ENCODE results near the gene MZB1.
A peak's percentile ranks its signal among the peaks of the same experiment; 100 is the strongest.
"Not testable (repeated sequence)": the region's sequence is repeated elsewhere in the genome, so short reads cannot be mapped to it uniquely, and the experiment has no call there.

MZB1 gene

GRCh38 chr5:139354186-139354585 lies 35.5 kb downstream of the MZB1 start:
- H2AFZ ChIP-seq (ENCODE audit: low read depth, low read length): no peak overlapping the region
- H3K9ac ChIP-seq (ENCODE audit: low read depth, low read length): no peak overlapping the region
- H3K27ac ChIP-seq (ENCODE audit: low read length): no peak overlapping the region
- peaks cover 100% of the 10 kb centered on the region for H3K79me2 ChIP-seq (ENCODE audit: insufficient read depth, low read length)
- no peaks in the 10 kb centered on the region for H3K27me3 ChIP-seq (ENCODE audit: insufficient read depth, low read length, poor library complexity)
- DNase-seq: no peak
- peaks cover 49% of the 10 kb centered on the region for H3K36me3 ChIP-seq (ENCODE audit: insufficient read depth, low read length)
- no peak overlapping the region for H3K4me2 ChIP-seq (ENCODE audit: insufficient read depth, low read length)
- no peaks in the 10 kb centered on the region for H3K4me1 ChIP-seq (ENCODE audit: insufficient read depth, low read length)
- H3K9me3 ChIP-seq (ENCODE audit: insufficient read depth, low read length, severe bottlenecking): no peaks in the 10 kb centered on the region
- no peak for ATAC-seq (ENCODE audit: insufficient read depth, low read depth)
- peaks cover 87% of the 10 kb centered on the region for H4K20me1 ChIP-seq (ENCODE audit: insufficient read depth, low read length)
- H3K4me3 ChIP-seq (ENCODE audit: low read depth in 1 of 2, low read length in 2 of 2): no peak overlapping the region
- TF ChIP-seq CTCF (IDR thresholded peaks at IDR 0.05; ENCODE audit: borderline replicate concordance, extremely low read depth, low read length, poor library complexity, severe bottlenecking): no peak
- no peak for TF ChIP-seq EZH2 (IDR thresholded peaks at IDR 0.05; ENCODE audit: borderline replicate concordance, low read depth, low read length, severe bottlenecking)

GRCh38 chr5:139347863-139348262 lies 41.9 kb downstream of the MZB1 start:
- Histone ChIP-seq H3K79me2 (ENCODE audit: insufficient read depth, low read length) (peaks cover 100% of the 10 kb centered on the region), H3K36me3 (ENCODE audit: insufficient read depth, low read length) (peaks cover 52% of the 10 kb centered on the region), H3K4me1 (ENCODE audit: insufficient read depth, low read length) (peaks cover 38% of the 10 kb centered on the region), H3K4me2 (ENCODE audit: insufficient read depth, low read length) (0 out of 2 replicates have a peak overlapping the region, but pooled peaks have one; percentile 2), H4K20me1 (ENCODE audit: insufficient read depth, low read length) (peaks cover 87% of the 10 kb centered on the region)
- DNase-seq; H3K9ac ChIP-seq (ENCODE audit: low read depth, low read length); H3K27ac ChIP-seq (ENCODE audit: low read length); H3K9me3 ChIP-seq (ENCODE audit: insufficient read depth, low read length, severe bottlenecking); H3K27me3 ChIP-seq (ENCODE audit: insufficient read depth, low read length, poor library complexity); H2AFZ ChIP-seq (ENCODE audit: low read depth, low read length); ATAC-seq (ENCODE audit: insufficient read depth, low read depth); H3K4me3 ChIP-seq (ENCODE audit: low read depth in 1 of 2, low read length in 2 of 2): not testable (repeated sequence)

- Histone ChIP-seq H3K79me2 (ENCODE audit: insufficient read depth, low read length) (peaks cover 92% of the 10 kb centered on the region), H3K4me1 (ENCODE audit: insufficient read depth, low read length) (peaks cover 49% of the 10 kb centered on the region), H3K36me3 (ENCODE audit: insufficient read depth, low read length) (peaks cover 40% of the 10 kb centered on the region), H4K20me1 (ENCODE audit: insufficient read depth, low read length) (peaks cover 74% of the 10 kb centered on the region), H3K4me2 (ENCODE audit: insufficient read depth, low read length) (peak overlapping the region; percentile 95; the same call in 1 of the 2 replicates)
- H3K4me3 ChIP-seq (ENCODE audit: low read depth in 1 of 2, low read length in 2 of 2); ATAC-seq (ENCODE audit: insufficient read depth, low read depth); H3K9ac ChIP-seq (ENCODE audit: low read depth, low read length); H3K9me3 ChIP-seq (ENCODE audit: insufficient read depth, low read length, severe bottlenecking); DNase-seq; H3K27me3 ChIP-seq (ENCODE audit: insufficient read depth, low read length, poor library complexity); H3K27ac ChIP-seq (ENCODE audit: low read length); H2AFZ ChIP-seq (ENCODE audit: low read depth, low read length): not testable (repeated sequence)
Measured at GRCh38 chr5:139345442-139345841, 44.3 kb downstream of the MZB1 start.

DNA sequence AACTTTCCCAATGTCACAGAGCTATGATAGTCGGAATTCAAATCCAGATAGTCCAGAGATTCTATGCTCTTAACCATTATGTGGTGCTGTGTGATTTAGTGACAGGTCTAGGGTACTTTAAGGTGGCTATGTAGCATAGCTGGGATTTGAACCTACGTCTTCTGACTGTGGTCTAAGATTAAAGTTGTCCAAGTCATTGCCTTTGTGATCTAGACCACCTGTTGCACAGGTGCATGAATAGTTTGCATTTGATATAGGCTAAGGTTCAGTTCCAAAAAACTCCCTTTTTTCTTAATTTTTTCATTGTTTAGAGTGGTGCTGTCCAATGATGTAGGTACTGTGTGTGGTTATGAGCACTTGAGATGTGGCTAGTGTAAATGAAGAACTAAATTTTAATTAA lies 45.5 kb downstream of the MZB1 start:
- no peaks in the 10 kb centered on the region for H3K9me3 ChIP-seq (ENCODE audit: insufficient read depth, low read length, severe bottlenecking)
- peaks cover 79% of the 10 kb centered on the region for H3K79me2 ChIP-seq (ENCODE audit: insufficient read depth, low read length)
- no peaks in the 10 kb centered on the region for H3K27me3 ChIP-seq (ENCODE audit: insufficient read depth, low read length, poor library complexity)
- peak overlapping the region; percentile 95 for H3K4me2 ChIP-seq (ENCODE audit: insufficient read depth, low read length)
- peaks cover 40% of the 10 kb centered on the region for H3K36me3 ChIP-seq (ENCODE audit: insufficient read depth, low read length)
- 0 out of 2 replicates have a peak overlapping the region, but pooled peaks have one; percentile 93 for H3K9ac ChIP-seq (ENCODE audit: low read depth, low read length)
- H4K20me1 ChIP-seq (ENCODE audit: insufficient read depth, low read length): peaks cover 62% of the 10 kb centered on the region
- H3K27ac ChIP-seq (ENCODE audit: low read length): peak overlapping the region; percentile 6
- peak overlapping the region in 1 of 2 experiments; percentile 92; a peak in 2 of 4 replicates for H3K4me3 ChIP-seq (ENCODE audit: low read depth in 1 of 2, low read length in 2 of 2)
- TF ChIP-seq CTCF (IDR thresholded peaks at IDR 0.05; ENCODE audit: borderline replicate concordance, extremely low read depth, low read length, poor library complexity, severe bottlenecking) (no peak), EZH2 (IDR thresholded peaks at IDR 0.05; ENCODE audit: borderline replicate concordance, low read depth, low read length, severe bottlenecking) (no peak)
- DNase-seq: no peak
- no peak overlapping the region for H2AFZ ChIP-seq (ENCODE audit: low read depth, low read length)
- H3K4me1 ChIP-seq (ENCODE audit: insufficient read depth, low read length): peaks cover 49% of the 10 kb centered on the region
- no peak for ATAC-seq (ENCODE audit: insufficient read depth, low read depth)

All from DND-41 (cell line).